A549 (cell line): ENCODE results near the gene MAD1L1.

Experiments
- CTCF ChIP-seq: fragments of >200 bp; sonication (Bioruptor Twin); formaldehyde crosslinking; IDR thresholded peaks from 3 replicates; pipeline ENCODE4 v1.5.1; 2016
- NFE2L2 ChIP-seq: fragments of 150-350 bp; conservative IDR thresholded peaks from 2 replicates; pipeline ENCODE4 v1.6.1; 2014; ENCODE audit warnings: low read length
- PBX3 ChIP-seq: IDR thresholded peaks from 2 replicates; pipeline ENCODE4 v1.6.1; 2012
- POLR2A ChIP-seq: IDR thresholded peaks from 2 replicates; pipeline ENCODE4 v1.6.1; 2012; ENCODE audit warnings: mild to moderate bottlenecking, low read length
- RCOR1 ChIP-seq: fragments of 150-350 bp; IDR thresholded peaks from 2 replicates; pipeline ENCODE4 v1.6.1; 2014; ENCODE audit warnings: antibody characterized with exemption, low read length, low read depth
- USF2 ChIP-seq: fragments of 450-650 bp; IDR thresholded peaks from 2 replicates; pipeline ENCODE4 v1.6.1; 2014; ENCODE audit warnings: antibody characterized with exemption
- ZFP36 ChIP-seq: fragments of 450-650 bp; IDR thresholded peaks from 2 replicates; pipeline ENCODE4 v1.6.1; 2014; ENCODE audit warnings: borderline replicate concordance; ENCODE audit not compliant: partially characterized antibody

GRCh38 chr7:1863091-1863900 is 369.4 kb downstream of the MAD1L1 start:
- no peak for TF ChIP-seq ZFP36
- TF ChIP-seq RCOR1: no peak
- TF ChIP-seq PBX3: no peak
- TF ChIP-seq CTCF: no peak
- TF ChIP-seq POLR2A: no peak
- TF ChIP-seq NFE2L2: no peak
- TF ChIP-seq USF2: no peak
